Endodermal cell (in vitro differentiated cells): ENCODE data around the gene MTG1. TPM values are rescaled to one million over a fixed set of nuclear protein-coding genes. Genes with fewer than 3 reads are reported as not detected.

ENCODE experiments used
- DNase-seq: peaks from one replicate; pipeline ENCODE4 v3.0.0-alpha.2; 2017
- H3K27ac ChIP-seq: 2 replicates; pipeline ENCODE4 v1.5.1; 2013; ENCODE audit warnings: mild to moderate bottlenecking, low read depth, low read length, moderate library complexity
- H3K27me3 ChIP-seq: 2 replicates; pipeline ENCODE4 v1.6.1; 2013; ENCODE audit warnings: mild to moderate bottlenecking, low read length, moderate library complexity; ENCODE audit not compliant: insufficient read depth, control insufficient read depth, poor library complexity, severe bottlenecking
- H3K36me3 ChIP-seq: 2 replicates; pipeline ENCODE4 v1.7.0; 2013; ENCODE audit warnings: mild to moderate bottlenecking, low read length, moderate library complexity; ENCODE audit not compliant: control insufficient read depth, insufficient read depth
- H3K4me1 ChIP-seq: one replicate; pipeline ENCODE4 v1.7.0; 2013; ENCODE audit warnings: low read length; ENCODE audit not compliant: control insufficient read depth, insufficient read depth
- H3K4me3 ChIP-seq: 2 replicates; pipeline ENCODE4 v1.5.1; 2013; ENCODE audit warnings: mild to moderate bottlenecking, low read length, moderate library complexity
- H3K9ac ChIP-seq: 2 replicates; pipeline ENCODE4 v1.6.1; 2013; ENCODE audit warnings: mild to moderate bottlenecking, low read length, moderate library complexity; ENCODE audit not compliant: poor library complexity, severe bottlenecking; ENCODE audit errors: extremely low read depth
- H3K9me3 ChIP-seq: 2 replicates; pipeline ENCODE4 v1.6.1; 2013; ENCODE audit warnings: mild to moderate bottlenecking, low read length, moderate library complexity; ENCODE audit not compliant: control insufficient read depth
- H3K27ac Mint-ChIP-seq: 2 replicates; pipeline ENCODE4 v1.8.0; 2020; ENCODE audit warnings: mixed read lengths
- H3K27me3 Mint-ChIP-seq: 2 replicates; pipeline ENCODE4 v1.8.0; 2021; ENCODE audit warnings: mild to moderate bottlenecking, mixed read lengths; ENCODE audit not compliant: insufficient read depth
- H3K36me3 Mint-ChIP-seq: 2 replicates; pipeline ENCODE4 v1.8.0; 2020; ENCODE audit warnings: low read depth, mixed read lengths
- H3K4me1 Mint-ChIP-seq: 2 replicates; pipeline ENCODE4 v1.8.0; 2020; ENCODE audit warnings: mixed read lengths
- H3K4me3 Mint-ChIP-seq: 2 replicates; pipeline ENCODE4 v1.8.0; 2020; ENCODE audit warnings: mild to moderate bottlenecking, moderate library complexity, mixed read lengths
- H3K9me3 Mint-ChIP-seq: 2 replicates; pipeline ENCODE4 v1.8.0; 2020; ENCODE audit warnings: mild to moderate bottlenecking, mixed read lengths
- CTCF ChIP-seq: fragments of 200-600 bp; sonication (generic); conservative IDR thresholded peaks from 2 replicates; pipeline ENCODE4 v1.5.0; 2021; ENCODE audit warnings: antibody characterized with exemption, mild to moderate bottlenecking
- WGBS, 2 experiments: methylation state at CpG; one replicate each; pipeline versions ENCODE4 v1.1.5 to v1.1.7; 2013; ENCODE audit warnings: missing lambda C conversion rate in 2 of 2, mixed read lengths in 1 of 2; ENCODE audit not compliant: insufficient coverage in 1 of 2, insufficient read length in 1 of 2; 5-methylcytosine and 5-hydroxymethylcytosine counted together
- total RNA-seq, 2 donors: library from RNA; stranded (reverse); fragmentation: NEBNext Ultra II Directional in 1 of 2; extraction: Animal tissue kit (Norgen Biotek cat#: 25700) in 1 of 2; gene quantifications; 2 replicates in 1 of 2; 3 replicates in 1 of 2; pipeline ENCODE4 v1.2.1, GENCODE V29; 2021

Gene MTG1
- total RNA-seq, 2 donors from 2014 or later: 71.3 to 86.0 TPM

DNA sequence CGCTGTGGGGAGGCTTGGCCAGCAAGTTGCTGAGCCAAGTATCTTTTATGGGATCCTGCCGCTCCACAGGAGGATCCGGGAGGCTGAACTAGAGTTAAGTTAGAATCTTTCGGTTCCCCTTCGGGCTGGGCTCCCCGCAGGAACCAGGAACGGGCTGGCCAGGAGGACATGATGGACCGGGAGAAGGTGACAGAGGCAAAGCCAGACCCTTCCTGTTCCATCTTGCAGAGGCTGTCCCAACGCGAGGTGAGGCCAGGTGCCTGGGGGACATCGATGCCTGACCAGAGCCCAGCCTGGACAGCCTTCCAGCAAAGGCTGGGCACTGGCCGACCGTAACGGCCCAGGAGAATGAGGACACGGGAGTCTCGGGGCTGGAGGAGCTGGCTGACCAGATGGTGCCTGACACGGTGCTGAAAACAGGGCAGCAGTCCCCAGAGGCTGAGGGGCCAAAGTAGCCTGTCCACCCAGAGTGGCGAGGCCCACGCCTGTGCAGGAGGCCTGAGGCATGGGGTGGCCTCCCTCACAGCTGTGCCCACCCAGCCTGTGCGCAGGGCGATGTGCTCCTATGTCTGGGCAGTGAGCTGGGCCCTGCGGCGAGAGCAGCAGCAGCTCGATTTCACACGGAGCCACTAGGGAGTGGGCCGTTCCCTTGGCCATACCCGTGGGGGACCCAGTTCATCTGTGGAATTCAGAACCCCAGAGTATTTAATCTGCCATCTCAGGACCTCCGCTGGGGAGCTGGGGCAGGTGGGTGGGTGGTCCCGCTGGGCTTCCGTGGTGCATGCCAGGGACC, 16.7 kb upstream of the MTG1 start:
- WGBS, 2 experiments: 90% methylated on average over 26 to 30 of the region's 30 CpGs
- Histone ChIP-seq H3K9ac (no peak overlapping the region), H3K27ac (no peak overlapping the region), H3K27me3 (peaks cover 55% of the 10 kb centered on the region), H3K36me3 (no peaks in the 10 kb centered on the region), H3K4me3 (no peak overlapping the region), H3K9me3 (no peaks in the 10 kb centered on the region), H3K4me1 (no peaks in the 10 kb centered on the region)
- Mint-ChIP-seq H3K27ac (no peak overlapping the region), H3K36me3 (peaks cover 5% of the 10 kb centered on the region), H3K27me3 (peaks cover 56% of the 10 kb centered on the region), H3K4me1 (no peaks in the 10 kb centered on the region), H3K9me3 (no peaks in the 10 kb centered on the region), H3K4me3 (no peak overlapping the region)
- DNase-seq: no peak
- TF ChIP-seq CTCF: no peak

DNA sequence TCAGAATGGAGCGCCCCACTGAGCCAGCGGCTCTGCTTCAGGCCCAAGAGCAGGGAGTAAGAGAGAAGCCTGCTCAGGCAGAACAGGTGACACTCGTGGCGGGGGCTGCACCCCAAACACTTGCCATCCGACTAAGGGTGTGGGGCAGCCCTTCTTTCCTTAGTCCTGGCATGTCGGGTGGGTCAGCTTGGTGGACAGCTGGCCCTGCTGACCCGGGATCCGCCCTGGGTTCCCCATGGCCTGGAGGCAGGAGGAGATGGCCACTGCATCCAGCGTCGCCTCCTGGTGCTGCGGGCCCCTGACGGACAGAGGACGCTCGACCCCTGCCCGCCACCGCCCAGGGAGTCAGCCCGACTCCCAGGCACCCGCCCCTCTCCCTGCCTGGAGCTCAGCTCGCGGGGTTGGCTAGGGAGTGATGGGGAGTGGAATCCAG, 16.1 kb upstream of the MTG1 start:
- peak overlapping the region; percentile 58 for H3K4me3 Mint-ChIP-seq
- H3K27me3 Mint-ChIP-seq: peaks cover 56% of the 10 kb centered on the region
- peaks cover 8% of the 10 kb centered on the region for H3K36me3 Mint-ChIP-seq
- Histone ChIP-seq H3K27me3 (peaks cover 55% of the 10 kb centered on the region), H3K9ac (no peak overlapping the region), H3K4me3 (peak overlapping the region; percentile 84), H3K27ac (no peak overlapping the region), H3K9me3 (no peaks in the 10 kb centered on the region), H3K4me1 (no peaks in the 10 kb centered on the region), H3K36me3 (no peaks in the 10 kb centered on the region)
- WGBS, 2 experiments: 21 to 41% methylated on average over 14 to 20 of the region's 20 CpGs
- no peak for DNase-seq
- TF ChIP-seq CTCF: no peak
- no peaks in the 10 kb centered on the region for H3K4me1 Mint-ChIP-seq
- H3K9me3 Mint-ChIP-seq: no peaks in the 10 kb centered on the region
- no peak overlapping the region for H3K27ac Mint-ChIP-seq

DNA sequence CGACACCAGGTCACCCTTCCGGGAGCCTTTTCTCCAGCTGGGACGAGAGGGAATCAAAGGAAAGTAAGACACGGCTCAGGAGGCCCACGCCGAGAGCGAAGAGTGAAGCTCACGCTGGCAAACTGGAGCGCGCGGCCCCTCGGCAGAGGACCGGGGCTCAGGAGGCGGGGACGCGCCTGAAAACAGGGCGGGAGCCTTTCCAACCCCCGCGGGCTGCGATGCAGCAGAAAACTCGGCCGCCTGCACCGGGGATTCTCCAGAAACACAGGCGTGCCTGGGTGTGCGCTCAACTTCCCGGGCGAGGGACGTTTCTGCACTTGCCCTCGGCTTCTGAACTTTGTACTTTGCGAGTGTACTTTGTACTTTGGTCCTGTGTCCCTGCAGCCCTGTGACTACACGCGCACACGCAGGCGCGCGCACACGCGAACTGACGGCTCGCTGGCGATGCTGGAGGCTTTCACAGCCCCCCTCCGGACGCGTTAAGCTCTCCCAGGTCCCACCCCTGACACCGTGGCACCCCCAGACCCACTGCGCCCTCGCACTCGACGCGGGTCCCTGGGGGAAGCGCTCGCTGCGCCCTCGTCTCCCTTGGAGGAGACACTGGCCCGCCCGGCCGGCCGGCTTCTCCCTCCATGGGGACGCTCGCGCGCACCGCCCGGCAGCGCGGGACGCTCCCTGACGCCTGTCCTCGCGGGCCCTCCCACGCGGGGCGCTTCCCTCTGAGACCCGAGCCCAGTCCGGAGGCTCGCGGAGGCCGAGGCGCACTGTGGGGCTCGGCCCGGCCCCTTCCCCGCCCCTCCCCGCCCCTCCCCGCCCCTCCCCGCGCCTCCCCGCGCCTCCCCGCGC, 15.5 kb upstream of the MTG1 start:
- no peak for TF ChIP-seq CTCF
- peak overlapping the region; percentile 84 for H3K4me3 ChIP-seq
- 1% methylated on average over 47 to 70 of the region's 90 CpGs for WGBS, 2 experiments
- H3K36me3 Mint-ChIP-seq: peaks cover 8% of the 10 kb centered on the region
- H3K9me3 ChIP-seq: no peaks in the 10 kb centered on the region
- no peaks in the 10 kb centered on the region for H3K4me1 Mint-ChIP-seq
- H3K36me3 ChIP-seq: no peaks in the 10 kb centered on the region
- peak; percentile 83 for DNase-seq
- peaks cover 56% of the 10 kb centered on the region for H3K27me3 Mint-ChIP-seq
- no peaks in the 10 kb centered on the region for H3K9me3 Mint-ChIP-seq
- peak overlapping the region; percentile 58 for H3K4me3 Mint-ChIP-seq
- no peaks in the 10 kb centered on the region for H3K4me1 ChIP-seq
- H3K27ac Mint-ChIP-seq: no peak overlapping the region
- H3K9ac ChIP-seq: no peak overlapping the region
- peaks cover 55% of the 10 kb centered on the region for H3K27me3 ChIP-seq
- H3K27ac ChIP-seq: no peak overlapping the region
